ENCODE measurements around the gene ZBED5. TPM values are rescaled to one million over a fixed set of nuclear protein-coding genes. Genes with fewer than 3 reads are reported as not detected.
"Not testable (repeated sequence)": the region's sequence is repeated elsewhere in the genome, so short reads cannot be mapped to it uniquely, and the experiment has no call there.

ZBED5 gene
- total RNA-seq, 1 donor from 2014 or later = 120 TPM

GRCh38 chr11:10824888-10825287 is 33.0 kb downstream of the ZBED5 start:
- peaks cover 22% of the 10 kb centered on the region for H3K4me1 Mint-ChIP-seq
- DNase-seq (ENCODE audit: low spot score in 2 of 2, unreplicated experiment in 2 of 2) = no peak
- no peaks in the 10 kb centered on the region for H3K36me3 Mint-ChIP-seq
- peaks cover 3% of the 10 kb centered on the region for H3K9me3 Mint-ChIP-seq
- no peak for TF ChIP-seq CTCF (IDR thresholded peaks at IDR 0.05; ENCODE audit: unreplicated experiment)
- no peaks in the 10 kb centered on the region for H3K27me3 Mint-ChIP-seq (ENCODE audit: low read depth)
- no peak overlapping the region for H3K27ac Mint-ChIP-seq
- H3K4me3 Mint-ChIP-seq = no peak overlapping the region

GRCh38 chr11:10823152-10823579 is 34.7 kb downstream of the ZBED5 start:
- no peak overlapping the region for H3K4me3 Mint-ChIP-seq

DNA sequence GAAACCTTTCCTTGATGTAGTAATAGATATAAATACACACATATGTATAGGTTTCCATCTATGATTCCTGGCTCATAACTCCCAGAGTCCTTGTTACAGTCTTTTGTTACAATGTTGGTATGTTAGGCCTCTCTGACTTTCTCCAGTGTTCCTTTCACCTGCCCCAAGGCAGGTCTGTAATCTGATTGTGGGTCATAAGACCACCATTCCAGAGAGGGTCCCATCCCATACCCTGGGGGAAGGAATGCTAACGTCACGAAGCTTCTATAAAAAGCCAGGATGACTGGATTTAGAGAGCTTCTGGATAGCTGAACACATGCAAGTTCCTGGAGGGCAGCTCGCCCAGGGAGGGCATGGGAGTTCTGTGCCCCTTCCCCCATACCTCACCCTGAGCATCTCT is 35.4 kb downstream of the ZBED5 start:
- H3K36me3 Mint-ChIP-seq; H3K4me3 Mint-ChIP-seq; DNase-seq (ENCODE audit: low spot score in 2 of 2, unreplicated experiment in 2 of 2); H3K27me3 Mint-ChIP-seq (ENCODE audit: low read depth); H3K9me3 Mint-ChIP-seq: not testable (repeated sequence)
- Mint-ChIP-seq H3K27ac (peak overlapping the region; percentile 90), H3K4me1 (peaks cover 22% of the 10 kb centered on the region)

More at GRCh38 chr11:10823152-10823579, 34.7 kb downstream of the ZBED5 start:
- Mint-ChIP-seq H3K27ac (peak overlapping the region; percentile 90), H3K9me3 (peaks cover 3% of the 10 kb centered on the region), H3K27me3 (ENCODE audit: low read depth) (no peaks in the 10 kb centered on the region), H3K36me3 (no peaks in the 10 kb centered on the region), H3K4me1 (peaks cover 22% of the 10 kb centered on the region)
- no peak for TF ChIP-seq CTCF (IDR thresholded peaks at IDR 0.05; ENCODE audit: unreplicated experiment)
- DNase-seq (ENCODE audit: low spot score in 2 of 2, unreplicated experiment in 2 of 2) = no peak

DNA sequence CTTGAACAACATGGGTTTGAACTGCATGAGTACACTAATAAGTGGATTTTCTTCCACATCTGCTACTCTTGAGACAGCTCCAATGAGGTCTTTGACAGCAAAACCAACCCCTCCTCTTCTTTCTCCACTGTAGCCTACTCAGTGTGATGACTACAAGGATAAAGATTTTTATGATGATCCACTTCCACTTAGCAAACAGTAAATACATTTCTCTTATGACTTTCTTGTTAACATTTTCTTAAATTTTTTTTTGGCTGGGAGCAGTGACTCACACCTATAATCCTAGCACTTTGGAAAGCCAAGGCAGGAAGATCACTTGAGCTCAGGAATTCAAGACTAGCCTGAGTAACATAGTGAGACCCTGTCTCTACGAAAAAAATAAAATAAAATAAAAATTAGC is 39.3 kb downstream of the ZBED5 start:
- Mint-ChIP-seq H3K4me3 (no peak overlapping the region), H3K27ac (no peak overlapping the region), H3K27me3 (ENCODE audit: low read depth) (no peaks in the 10 kb centered on the region), H3K36me3 (no peaks in the 10 kb centered on the region), H3K9me3 (no peaks in the 10 kb centered on the region), H3K4me1 (peaks cover 14% of the 10 kb centered on the region)
- TF ChIP-seq CTCF (IDR thresholded peaks at IDR 0.05; ENCODE audit: unreplicated experiment) = no peak
- no peak for DNase-seq (ENCODE audit: low spot score in 2 of 2, unreplicated experiment in 2 of 2)

DNA sequence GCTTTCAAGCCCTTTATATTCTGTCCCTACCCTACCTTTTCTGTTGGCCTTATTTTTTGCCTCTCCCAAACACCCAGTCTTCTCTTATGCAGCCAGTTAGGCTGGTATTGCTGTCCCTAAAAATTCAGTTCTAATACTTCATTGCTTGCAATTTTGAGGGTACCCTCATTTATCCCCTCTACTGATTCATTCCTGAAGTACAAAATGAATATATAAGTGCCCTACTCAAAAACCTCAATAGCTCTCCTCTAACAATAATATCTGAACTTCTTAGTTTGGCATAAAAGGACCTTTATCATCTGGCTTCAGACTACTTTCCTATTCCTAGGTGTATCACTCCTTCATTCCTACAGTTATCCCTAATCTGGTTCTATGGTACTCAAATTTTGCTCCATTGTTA is 43.9 kb downstream of the ZBED5 start:
- DNase-seq (ENCODE audit: low spot score in 2 of 2, unreplicated experiment in 2 of 2) = no peak
- Mint-ChIP-seq H3K36me3 (no peaks in the 10 kb centered on the region), H3K4me1 (peaks cover 12% of the 10 kb centered on the region), H3K9me3 (no peaks in the 10 kb centered on the region), H3K27me3 (ENCODE audit: low read depth) (no peaks in the 10 kb centered on the region), H3K27ac (no peak overlapping the region), H3K4me3 (no peak overlapping the region)
- no peak for TF ChIP-seq CTCF (IDR thresholded peaks at IDR 0.05; ENCODE audit: unreplicated experiment)

GRCh38 chr11:10809373-10810160 is 48.3 kb downstream of the ZBED5 start:
- Mint-ChIP-seq H3K27ac (peak overlapping the region; percentile 99), H3K4me1 (peaks cover 37% of the 10 kb centered on the region), H3K4me3 (peak overlapping the region; percentile 96), H3K9me3 (no peaks in the 10 kb centered on the region), H3K27me3 (ENCODE audit: low read depth) (no peaks in the 10 kb centered on the region), H3K36me3 (peaks cover 26% of the 10 kb centered on the region)
- no peak for TF ChIP-seq CTCF (IDR thresholded peaks at IDR 0.05; ENCODE audit: unreplicated experiment)
- DNase-seq (ENCODE audit: low spot score in 2 of 2, unreplicated experiment in 2 of 2) = no peak
